Upper lobe of right lung (tissue), 1 donor: ENCODE data around the gene OSBPL10. TPM values are rescaled to one million over a fixed set of nuclear protein-coding genes. Genes with fewer than 3 reads are reported as not detected.

ENCODE experiments used
- ATAC-seq: fragments of 200-7000 bp; cut with Tn5 transposase; one replicate; pipeline ENCODE4 v1.9.1; 2020; ENCODE audit warnings: mild to moderate bottlenecking, moderate library complexity
- DNase-seq: peaks from one replicate; pipeline ENCODE4 v3.0.0-alpha.2; 2020
- H3K27ac ChIP-seq: fragments of 200-600 bp; one replicate; pipeline ENCODE4 v1.8.0; 2022
- H3K27me3 ChIP-seq: fragments of 200-600 bp; one replicate; pipeline ENCODE4 v1.8.0; 2022; ENCODE audit warnings: mild to moderate bottlenecking
- H3K36me3 ChIP-seq: fragments of 200-600 bp; one replicate; pipeline ENCODE4 v1.8.0; 2022
- H3K4me1 ChIP-seq: fragments of 200-600 bp; one replicate; pipeline ENCODE4 v1.8.0; 2022
- H3K4me3 ChIP-seq: fragments of 200-600 bp; one replicate; pipeline ENCODE4 v1.8.0; 2022; ENCODE audit warnings: mild to moderate bottlenecking
- H3K9me3 ChIP-seq: fragments of 200-600 bp; one replicate; pipeline ENCODE4 v1.8.0; 2022
- CTCF ChIP-seq: fragments of 200-600 bp; IDR thresholded peaks from one replicate; pipeline ENCODE4 v1.8.0; 2022; ENCODE audit warnings: antibody characterized with exemption
- intact Hi-C: fragments of 100-400 bp; cut with DNase I; formaldehyde crosslinking; loops from one replicate; pipeline ENCODE4 v1.11.0; 2022
- total RNA-seq: library from RNA; stranded (reverse); fragmentation: NEBNext Ultra II Directional; extraction: Animal tissue kit (Norgen Biotek cat#: 25700); gene quantifications from one replicate; pipeline ENCODE4 v1.2.1, GENCODE V29; 2021
- donor health status: DM: no; HTN: yes; CAD: no; lungs with severe emphysema.

Gene OSBPL10
- total RNA-seq, 1 donor from 2014 or later = 30.8 TPM

- no peak overlapping the region for H3K4me3 ChIP-seq
- H3K36me3 ChIP-seq = no peaks in the 10 kb centered on the region
- H3K4me1 ChIP-seq = peaks cover 5% of the 10 kb centered on the region
- intact Hi-C loops = no loop called here
- no peak overlapping the region for H3K27ac ChIP-seq
- ATAC-seq (no peak), DNase-seq (no peak)
- H3K9me3 ChIP-seq = no peaks in the 10 kb centered on the region
- TF ChIP-seq CTCF = no peak
- no peaks in the 10 kb centered on the region for H3K27me3 ChIP-seq
Measured at GRCh38 chr3:31709526-31709925, 271.5 kb downstream of the OSBPL10 start.

- H3K36me3 ChIP-seq = no peaks in the 10 kb centered on the region
- no peaks in the 10 kb centered on the region for H3K27me3 ChIP-seq
- no peak for TF ChIP-seq CTCF
- H3K27ac ChIP-seq = no peak overlapping the region
- DNase-seq (no peak), ATAC-seq (no peak)
- H3K9me3 ChIP-seq = no peaks in the 10 kb centered on the region
- intact Hi-C loops = no loop called here
- H3K4me3 ChIP-seq = no peak overlapping the region
- H3K4me1 ChIP-seq = peaks cover 7% of the 10 kb centered on the region
Measured at GRCh38 chr3:31709005-31709404, 272.1 kb downstream of the OSBPL10 start.

GRCh38 chr3:31707286-31707685, 273.8 kb downstream of the OSBPL10 start:
- intact Hi-C loops = no loop called here
- TF ChIP-seq CTCF = no peak

GRCh38 chr3:31705736-31706135, 275.3 kb downstream of the OSBPL10 start:
- Histone ChIP-seq H3K9me3 (no peaks in the 10 kb centered on the region), H3K27me3 (no peaks in the 10 kb centered on the region), H3K4me3 (no peak overlapping the region), H3K4me1 (peaks cover 7% of the 10 kb centered on the region), H3K36me3 (no peaks in the 10 kb centered on the region), H3K27ac (no peak overlapping the region)
- intact Hi-C loops = no loop called here
- ATAC-seq = no peak
- DNase-seq = no peak
- TF ChIP-seq CTCF = no peak

More at GRCh38 chr3:31707286-31707685, 273.8 kb downstream of the OSBPL10 start:
- Histone ChIP-seq H3K36me3 (no peaks in the 10 kb centered on the region), H3K27ac (no peak overlapping the region), H3K27me3 (no peaks in the 10 kb centered on the region), H3K4me1 (peaks cover 7% of the 10 kb centered on the region), H3K4me3 (no peak overlapping the region), H3K9me3 (no peaks in the 10 kb centered on the region)
- ATAC-seq (no peak), DNase-seq (no peak)

GRCh38 chr3:31704591-31705179, 276.4 kb downstream of the OSBPL10 start:
- Histone ChIP-seq H3K36me3 (no peaks in the 10 kb centered on the region), H3K9me3 (no peaks in the 10 kb centered on the region), H3K4me1 (peaks cover 7% of the 10 kb centered on the region), H3K27ac (no peak overlapping the region), H3K27me3 (no peaks in the 10 kb centered on the region), H3K4me3 (no peak overlapping the region)
- TF ChIP-seq CTCF = no peak
- intact Hi-C loops = no loop called here
- peak; percentile 73 for DNase-seq
- peak; percentile 81 for ATAC-seq

GRCh38 chr3:31704156-31704555, 276.9 kb downstream of the OSBPL10 start:
- no peak for DNase-seq
- intact Hi-C loops = no loop called here
- Histone ChIP-seq H3K27ac (no peak overlapping the region), H3K4me3 (no peak overlapping the region), H3K9me3 (no peaks in the 10 kb centered on the region), H3K4me1 (peaks cover 7% of the 10 kb centered on the region), H3K27me3 (no peaks in the 10 kb centered on the region), H3K36me3 (no peaks in the 10 kb centered on the region)
- no peak for TF ChIP-seq CTCF
- no peak for ATAC-seq
